ENCODE measurements around the gene RAP1B.
A peak's percentile ranks its signal among the peaks of the same experiment; 100 is the strongest.
"Not testable (repeated sequence)": the region's sequence is repeated elsewhere in the genome, so short reads cannot be mapped to it uniquely, and the experiment has no call there.

RAP1B gene

DNA sequence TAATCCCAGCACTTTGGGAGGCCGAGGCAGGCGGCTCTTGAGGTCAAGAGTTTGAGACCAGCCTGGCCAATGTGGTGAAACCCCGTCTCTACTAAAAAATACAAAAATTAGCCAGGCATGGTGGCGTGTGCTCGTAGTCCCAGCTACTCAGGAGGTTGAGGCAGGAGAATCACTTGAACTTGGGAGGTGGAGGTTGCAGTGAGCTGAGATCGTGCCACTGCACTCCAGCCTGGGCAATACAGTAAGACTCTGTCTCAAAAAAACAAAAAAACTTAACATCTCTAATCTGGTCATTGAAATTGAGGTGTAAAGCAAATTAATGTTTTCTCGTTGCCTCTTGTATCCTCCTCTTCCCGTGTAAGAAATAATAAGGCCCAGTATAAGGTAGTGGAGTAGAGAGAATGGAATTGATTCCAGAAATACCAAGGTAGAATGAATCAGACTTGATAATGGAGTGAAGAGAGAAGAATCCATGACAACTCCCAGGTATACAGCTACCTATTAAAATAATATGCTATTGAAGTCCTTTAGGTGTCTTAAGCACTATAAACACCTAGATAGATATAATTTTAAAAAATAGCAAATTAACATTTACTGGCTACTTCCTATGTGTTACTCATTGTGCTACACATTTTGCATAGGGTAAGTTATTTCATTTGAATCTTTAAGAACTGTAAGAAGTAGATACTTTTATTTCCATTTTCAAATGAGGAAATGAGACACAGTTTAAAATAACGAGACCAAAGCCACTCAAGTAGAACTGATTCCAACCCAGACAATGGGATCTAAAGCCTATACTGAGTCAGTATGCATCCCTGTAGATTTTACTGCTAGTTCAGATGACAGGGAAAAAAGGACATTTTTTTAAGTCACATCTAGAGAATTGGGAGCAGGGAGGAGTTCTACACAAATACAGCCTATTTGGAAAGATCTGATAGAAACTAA is 23.2 kb downstream of the RAP1B start:
- no peak for DNase-seq (ENCODE audit: low read depth in 2 of 2)

DNA sequence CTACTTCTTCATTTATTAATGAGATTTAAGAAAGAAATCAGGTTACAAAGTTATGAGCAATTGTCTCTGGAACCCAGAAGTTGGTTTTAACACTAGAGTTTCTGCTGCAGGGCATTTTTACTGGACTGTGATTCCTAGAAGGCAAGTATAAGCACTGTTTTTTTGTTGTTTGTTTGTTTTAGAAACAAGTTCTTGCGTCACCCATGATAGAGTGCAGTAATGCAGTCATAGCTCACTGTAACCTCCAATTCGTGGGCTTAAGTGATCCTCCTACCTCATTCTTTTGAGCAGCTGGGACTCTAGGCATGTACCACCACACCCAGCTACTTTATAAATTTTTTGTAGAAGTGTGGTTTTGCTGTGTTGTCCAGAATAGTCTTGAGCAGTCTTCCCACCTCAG is 25.6 kb downstream of the RAP1B start:
- DNase-seq (ENCODE audit: low read depth in 2 of 2) = no peak

DNA sequence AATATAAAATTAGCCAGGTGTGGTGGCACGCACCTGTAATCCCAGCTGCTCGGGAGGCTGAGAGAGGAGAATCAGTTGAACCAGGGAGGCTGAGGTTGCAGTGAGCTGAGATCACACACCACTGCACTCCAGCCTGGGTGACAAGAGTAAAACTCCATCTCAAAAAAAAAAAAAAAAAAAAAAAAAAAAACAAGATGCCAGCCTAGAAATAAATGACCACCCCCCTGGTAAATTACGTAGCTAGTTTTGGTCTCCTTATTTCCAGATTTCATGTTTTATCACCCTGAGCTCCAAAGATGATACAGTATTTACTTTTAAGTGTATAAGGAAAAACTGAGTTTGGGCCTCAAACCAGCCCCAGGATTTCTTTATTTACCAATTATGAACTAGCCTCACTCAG is 26.7 kb downstream of the RAP1B start:
- DNase-seq (ENCODE audit: low read depth in 2 of 2) = not testable (repeated sequence)

DNA sequence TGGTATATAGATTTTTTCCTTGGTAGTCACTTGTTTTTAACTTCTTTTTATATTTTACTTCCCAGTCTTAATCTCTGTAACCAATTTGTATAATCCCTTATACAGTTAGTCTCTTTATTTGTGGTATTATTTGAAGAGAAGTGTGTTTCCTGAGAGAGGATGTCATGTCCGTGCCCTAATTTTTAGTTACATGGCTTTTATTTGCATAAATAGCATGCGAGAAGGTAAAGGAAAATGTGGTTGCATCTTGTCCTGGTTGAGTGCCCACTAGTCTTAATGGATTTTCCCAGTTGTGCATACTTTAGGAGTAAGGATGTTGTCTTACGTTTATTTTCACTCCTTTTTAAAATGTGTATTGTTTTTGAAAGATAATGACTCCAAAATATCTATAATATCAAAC is 27.5 kb downstream of the RAP1B start:
- no peak for DNase-seq (ENCODE audit: low read depth in 2 of 2)

DNA sequence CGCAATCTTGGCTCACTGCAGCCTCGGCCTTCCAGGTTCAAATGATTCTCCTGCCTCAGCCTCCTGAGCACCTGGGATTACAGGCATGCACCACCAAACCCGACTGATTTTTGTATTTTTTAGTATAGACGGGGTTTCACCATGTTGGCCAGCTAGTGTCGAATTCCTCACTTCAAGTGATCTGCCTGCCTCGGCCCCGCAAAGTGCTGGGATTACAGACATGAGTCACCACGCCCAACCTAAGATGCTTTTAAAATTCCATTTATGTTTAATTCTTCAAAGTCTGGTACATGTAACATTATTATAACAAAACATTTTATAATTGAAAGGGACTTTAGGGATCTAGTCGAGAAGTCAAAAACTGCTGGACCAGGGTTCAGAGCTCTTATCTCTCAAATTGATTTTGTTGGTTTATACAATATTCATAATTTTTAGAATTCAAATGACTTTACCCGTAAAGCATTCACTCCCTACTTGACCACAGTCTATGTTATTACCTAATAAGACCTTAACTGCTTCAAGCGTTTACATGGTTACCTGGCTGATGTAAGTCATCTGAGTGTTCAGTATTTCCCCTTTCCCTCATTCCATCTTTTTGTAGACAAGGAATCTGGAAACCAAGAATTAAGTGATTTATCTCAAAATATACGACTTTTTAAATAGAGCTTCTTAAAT is 28.2 kb downstream of the RAP1B start:
- no peak for DNase-seq (ENCODE audit: low read depth in 2 of 2)

DNA sequence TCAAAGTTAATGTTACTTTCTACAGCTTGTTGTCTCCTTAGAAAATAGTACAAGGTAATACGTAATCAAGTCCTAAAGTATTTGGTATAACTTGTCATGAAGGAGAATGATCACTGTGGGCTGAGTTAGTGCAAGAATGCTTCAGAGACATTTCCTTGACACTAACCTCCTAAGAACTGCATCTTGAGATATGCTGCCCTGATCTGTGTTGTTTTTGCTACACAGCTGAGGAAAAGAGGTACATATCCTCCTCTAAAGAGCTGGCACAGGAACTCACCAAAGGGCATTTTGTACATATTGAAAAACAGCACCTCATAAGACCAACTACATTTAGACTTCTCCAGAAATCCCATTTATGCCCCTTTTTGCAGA is 28.7 kb downstream of the RAP1B start:
- DNase-seq (ENCODE audit: low read depth in 2 of 2) = no peak

DNA sequence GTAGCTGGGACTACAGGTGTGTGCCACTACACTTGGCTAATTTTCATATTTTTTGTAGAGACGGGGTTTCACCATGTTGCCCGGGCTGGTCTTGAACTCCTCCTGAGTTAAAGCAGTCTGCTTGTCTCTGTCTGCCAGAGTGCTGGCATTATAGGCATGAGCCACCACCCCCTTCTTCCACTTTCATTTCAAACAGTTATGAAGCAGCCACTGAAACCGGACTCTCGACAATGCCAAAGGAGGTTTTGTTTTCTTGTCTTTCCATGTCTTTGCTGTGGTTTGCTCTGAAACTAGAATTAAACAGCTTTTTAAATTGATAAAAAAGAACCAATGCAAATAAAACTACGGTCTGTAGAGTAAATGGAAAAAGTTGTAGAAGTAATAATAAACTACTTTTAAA is 30.4 kb downstream of the RAP1B start:
- peak; percentile 21 to 30 for DNase-seq (ENCODE audit: low read depth in 2 of 2)

DNA sequence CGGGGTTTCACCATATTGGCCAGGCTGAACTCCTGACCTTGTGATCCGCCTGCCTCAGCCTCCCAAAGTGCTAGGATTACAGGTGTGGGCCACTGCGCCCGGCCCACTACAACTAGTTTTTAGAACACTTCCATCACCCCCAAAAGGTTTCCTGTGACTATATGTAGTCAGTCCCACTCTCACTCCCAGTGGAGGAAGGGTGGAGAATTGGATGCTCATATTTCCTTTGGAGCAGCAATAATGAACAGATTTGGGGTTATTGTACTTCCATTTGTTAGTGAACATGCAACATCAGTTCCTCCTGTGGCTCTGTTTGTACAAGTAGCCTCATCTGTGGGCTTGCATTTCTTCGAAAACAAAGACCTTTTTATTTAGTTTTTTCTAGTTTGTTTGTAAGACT is 35.8 kb downstream of the RAP1B start:
- no peak for DNase-seq (ENCODE audit: low read depth in 2 of 2)

DNA sequence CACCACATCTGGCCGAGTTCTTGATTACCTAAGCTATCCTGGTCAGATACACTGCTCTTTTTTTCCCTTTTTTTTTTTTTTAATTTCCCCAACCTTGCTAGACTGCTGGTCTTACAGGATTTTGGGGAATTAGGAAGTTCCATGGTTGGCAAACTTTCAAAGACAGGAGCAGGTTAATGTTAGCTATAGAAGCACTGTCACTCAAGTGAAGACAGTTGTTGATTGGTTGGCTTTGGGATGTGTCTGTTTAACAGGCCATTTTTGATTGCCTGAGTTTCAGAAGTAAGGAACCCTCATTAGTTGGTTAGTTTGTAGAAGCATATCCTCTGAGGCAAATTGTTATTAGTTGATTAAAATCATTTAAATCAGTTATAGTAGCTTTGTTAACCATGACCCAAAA is 36.8 kb downstream of the RAP1B start:
- no peak for DNase-seq (ENCODE audit: low read depth in 2 of 2)

DNA sequence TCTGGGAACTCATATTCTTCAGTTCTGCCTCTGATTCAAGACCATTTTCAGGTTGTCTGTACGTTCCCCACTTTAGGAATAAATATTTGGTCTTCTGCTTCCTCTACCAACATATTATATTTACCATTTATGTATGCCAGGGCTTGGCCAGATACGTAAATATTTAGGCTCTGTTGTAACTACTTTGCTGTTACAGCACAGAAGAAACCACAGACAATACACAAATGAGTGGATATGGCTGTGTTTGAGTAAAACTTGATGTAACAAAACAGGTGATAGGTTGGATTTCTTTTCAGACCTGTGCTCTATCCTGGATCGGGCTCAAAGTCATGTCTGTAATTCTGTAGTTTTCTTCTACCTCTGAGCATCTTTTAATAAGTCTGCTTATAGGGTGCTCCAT is 37.5 kb downstream of the RAP1B start:
- DNase-seq (ENCODE audit: low read depth in 2 of 2) = no peak

DNA sequence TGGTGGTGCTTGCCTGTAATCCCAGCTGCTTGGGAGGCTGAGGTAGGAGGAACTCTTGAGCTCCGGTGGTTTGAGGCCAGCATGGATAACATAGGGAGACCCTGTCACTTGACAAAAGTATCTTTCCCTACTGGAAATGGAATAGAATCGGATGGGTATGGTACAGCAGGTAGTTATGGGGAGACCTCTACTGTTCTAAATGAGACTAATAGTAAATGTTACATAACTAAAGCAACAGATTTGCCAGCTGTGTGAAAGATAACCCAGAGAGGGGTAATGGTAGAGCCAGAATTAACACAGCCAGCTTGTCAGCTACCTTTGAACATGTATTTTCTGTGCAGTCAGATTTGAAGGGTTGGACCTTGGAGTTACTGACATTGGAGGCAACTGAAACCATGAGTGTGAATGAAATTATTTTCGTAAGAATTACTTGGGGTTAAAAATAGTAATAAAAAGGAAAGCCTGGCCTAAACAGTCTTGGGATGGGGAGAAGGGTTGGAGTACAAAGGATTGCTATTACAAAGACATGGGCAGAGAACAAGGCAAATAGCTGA is 54.4 kb downstream of the RAP1B start:
- no peak for DNase-seq (ENCODE audit: low read depth in 2 of 2)

DNA sequence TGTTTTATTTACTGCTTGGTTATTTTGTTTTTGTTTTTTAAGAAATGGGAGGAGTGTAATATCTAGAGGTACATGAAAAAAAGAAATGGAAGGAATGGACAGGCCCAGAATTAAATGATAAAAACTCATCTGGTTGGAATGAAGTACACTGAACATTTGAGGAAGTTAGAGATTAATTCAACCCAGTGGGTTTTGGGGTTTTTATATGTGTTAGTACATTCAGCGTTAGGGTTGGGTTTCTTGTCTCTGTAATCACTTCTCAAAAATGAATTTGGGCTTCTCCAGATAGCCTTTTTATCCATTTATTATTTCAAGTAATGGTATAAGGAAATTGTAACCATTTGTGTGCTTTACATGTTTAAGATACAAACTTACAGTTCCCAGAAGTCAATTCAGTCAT is 56.6 kb downstream of the RAP1B start:
- DNase-seq (ENCODE audit: low read depth in 2 of 2) = no peak

DNA sequence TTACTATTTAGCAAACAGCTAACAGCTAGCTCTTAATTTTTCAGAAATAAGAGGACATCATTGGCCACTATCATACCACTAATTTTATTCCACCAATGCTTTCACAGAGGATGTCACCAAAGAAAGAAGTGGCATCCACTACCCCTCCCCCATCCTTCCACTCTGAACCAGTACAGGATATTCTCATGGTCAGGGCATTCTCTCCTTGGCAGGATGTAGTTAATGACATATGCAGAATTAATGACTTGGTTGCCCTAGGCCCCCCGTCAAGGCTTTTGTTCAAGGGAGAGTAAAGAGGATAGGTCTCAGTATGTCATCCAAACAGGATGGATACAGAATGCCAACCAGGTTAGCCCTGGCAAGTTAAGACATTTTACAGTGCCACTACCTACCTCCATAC is 57.2 kb downstream of the RAP1B start:
- no peak for DNase-seq (ENCODE audit: low read depth in 2 of 2)

DNA sequence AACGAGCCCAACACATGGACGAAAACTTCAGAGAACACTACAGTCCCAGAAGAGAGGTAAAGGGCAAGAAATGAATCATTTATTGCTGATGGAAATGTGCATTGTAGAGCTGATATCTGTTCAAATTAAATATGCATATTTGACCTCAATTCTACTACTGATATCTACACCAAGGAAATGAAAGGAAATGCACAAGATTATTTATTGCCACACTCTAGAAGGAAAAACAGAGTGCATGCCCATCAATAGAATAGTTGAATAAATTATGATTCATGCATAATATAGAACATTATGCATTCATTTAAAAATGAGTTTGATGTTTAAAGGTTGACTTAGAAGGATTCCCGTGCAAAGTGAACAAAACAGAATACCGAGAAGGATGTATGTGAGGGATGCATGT is 60.5 kb downstream of the RAP1B start:
- DNase-seq (ENCODE audit: low read depth in 2 of 2) = no peak

DNA sequence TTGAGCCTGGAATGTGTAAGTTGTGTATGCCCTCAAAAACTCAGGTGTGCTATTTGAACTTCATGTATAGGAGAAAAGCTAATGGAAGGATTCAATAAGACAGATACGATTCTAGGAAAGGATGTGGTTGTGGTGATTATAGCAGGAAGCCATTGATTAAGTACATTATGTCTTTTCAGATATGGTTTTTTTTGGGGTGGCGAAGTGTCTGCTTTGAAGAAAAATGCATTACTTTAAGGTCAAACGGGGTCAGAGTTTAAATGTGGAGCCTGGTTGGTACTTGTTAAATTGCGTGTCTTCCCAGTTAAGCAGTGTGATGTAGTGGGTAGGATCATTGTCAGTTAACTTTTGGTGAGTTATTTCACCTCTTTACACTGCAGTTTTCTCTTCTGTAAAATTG is 63.1 kb downstream of the RAP1B start:
- no peak for DNase-seq (ENCODE audit: low read depth in 2 of 2)

DNA sequence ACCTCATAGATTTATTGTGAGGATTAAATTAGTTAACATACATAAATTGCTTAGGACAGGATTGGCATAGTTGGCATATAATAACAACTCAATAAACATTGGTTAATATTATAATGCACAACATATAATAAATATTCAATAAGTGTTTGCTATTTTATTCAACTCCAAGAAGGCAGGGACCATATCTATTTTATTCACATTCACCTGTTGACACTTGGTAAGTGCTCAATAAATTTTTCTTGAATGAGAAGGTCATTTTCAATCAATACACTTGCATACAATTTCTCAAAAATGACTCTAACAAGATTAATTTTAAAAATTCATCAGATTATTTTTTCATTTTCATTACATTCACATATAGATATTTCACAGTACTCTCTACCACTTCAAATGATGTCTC is 63.7 kb downstream of the RAP1B start:
- no peak for DNase-seq (ENCODE audit: low read depth in 2 of 2)

DNA sequence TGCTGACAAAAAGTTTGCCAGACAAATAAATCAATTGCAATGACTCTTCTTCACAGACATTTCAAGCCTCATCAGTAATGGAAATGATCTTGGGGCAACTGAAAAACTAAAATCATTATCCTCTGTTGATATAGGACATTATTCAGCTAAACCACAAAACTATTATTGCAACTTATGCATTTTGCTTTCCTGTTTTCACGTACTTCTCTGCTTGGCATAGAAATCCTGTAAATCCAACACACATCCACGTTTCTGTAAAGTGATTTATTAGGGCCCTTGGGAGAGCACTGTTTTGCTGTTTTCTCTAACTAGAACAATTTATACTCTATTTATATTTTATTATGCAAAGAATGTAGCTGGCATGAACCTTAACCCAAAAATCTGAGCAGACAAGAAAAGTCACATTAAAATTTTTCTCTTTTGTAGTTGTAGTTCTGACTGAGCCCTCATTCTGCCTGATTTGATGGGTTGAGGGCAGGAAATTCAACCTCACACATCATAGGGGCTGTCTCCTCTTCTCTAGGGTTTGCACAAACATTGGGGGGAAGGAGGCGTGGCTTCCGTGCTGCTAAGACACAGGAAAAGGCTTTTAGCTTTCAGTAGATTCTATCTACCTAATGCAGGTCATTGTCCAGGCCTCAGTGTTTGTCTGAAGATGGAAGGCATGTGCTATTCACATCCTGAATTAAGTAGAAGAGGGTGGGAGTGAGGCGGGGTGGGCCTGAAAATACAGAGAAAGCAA is 64.6 kb downstream of the RAP1B start:
- peak; percentile 9 to 44 for DNase-seq (ENCODE audit: low read depth in 2 of 2)

DNA sequence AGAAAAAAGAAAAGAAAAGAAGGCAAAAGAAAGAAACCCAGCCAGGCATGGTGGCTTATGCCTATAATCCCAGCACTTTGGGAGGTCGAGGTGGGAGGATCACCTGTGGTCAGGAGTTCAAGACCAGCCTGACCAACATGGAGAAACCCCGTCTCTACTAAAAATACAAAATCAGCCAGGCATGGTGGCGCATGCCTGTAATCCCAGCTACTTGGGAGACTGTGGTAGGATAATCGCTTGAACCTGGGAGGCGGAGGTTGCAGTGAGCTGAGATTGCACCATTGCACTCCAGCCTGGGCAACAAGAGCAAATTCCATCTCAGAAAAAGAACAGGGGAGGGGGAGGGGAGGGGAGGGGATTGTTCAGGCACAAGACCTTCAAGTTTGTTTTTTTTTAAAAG is 66.2 kb downstream of the RAP1B start:
- DNase-seq (ENCODE audit: low read depth in 2 of 2) = not testable (repeated sequence)

DNA sequence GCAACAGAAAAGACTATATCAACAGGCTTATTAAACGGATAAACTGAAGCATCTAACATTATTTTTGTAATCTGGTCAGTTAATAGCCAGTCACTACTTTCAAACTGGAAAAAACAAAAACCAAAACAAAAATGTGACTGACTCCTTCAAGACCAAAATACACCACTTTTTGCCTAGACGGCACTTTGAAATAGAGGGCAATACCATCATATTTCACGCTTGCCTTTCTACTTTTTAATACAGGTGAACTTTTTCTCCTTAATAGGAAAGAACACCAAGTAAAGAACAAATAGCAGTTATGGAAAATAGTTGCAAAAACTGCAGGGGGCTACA is 75.5 kb downstream of the RAP1B start:
- DNase-seq (ENCODE audit: low read depth in 2 of 2) = no peak

DNA sequence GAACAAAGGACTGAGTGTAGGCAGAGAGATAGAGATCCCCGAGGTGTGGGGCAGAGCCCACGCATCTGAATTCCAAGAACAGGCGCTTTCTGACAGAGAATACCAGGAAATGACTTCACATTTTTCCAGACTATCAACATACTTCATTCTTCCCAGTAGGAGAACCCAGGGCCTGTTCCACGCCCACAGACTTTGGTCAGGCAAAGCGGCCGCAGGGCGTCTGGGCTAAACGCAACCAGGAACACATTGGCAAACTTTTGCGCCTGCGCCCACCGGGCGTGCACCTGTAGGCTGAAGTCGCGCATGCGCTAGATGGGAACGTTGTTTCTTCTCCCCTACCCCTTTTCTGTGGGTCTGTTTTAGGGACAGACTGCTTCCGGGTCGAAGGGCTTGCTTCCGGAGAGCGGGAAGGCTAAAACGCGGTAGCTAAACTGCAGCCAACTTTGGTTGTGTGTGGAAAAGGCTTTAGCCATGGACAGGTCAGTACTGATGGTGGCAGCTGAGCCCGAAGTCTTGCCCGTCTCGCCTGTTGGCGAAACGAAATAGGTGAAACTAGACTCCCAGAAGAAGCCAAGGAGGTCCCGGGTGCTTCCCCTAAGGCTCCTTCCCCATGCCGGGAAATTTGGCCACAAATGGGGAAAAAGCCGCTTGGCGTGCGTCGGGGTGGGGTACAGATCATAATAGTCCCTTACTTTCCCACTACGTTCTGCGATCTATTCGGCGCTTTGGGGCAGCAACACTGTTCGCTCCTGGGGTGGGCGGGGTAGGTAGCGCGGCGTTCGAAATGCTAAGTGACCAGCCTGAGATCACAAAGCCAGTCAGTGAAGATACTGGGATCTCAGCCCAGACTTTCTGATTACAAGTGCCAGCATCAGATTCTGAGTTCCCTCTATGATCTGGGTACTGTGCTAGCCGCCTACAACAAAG is 76.2 kb downstream of the RAP1B start, which contains the start of gene NUP107:
NUP107 (plus strand) TSS at position 384 of the 927 bp plus-strand sequence; CDS start at position 472, 88 bp downstream.
- DNase-seq (ENCODE audit: low read depth in 2 of 2) = peak; percentile 94 to 95

DNA sequence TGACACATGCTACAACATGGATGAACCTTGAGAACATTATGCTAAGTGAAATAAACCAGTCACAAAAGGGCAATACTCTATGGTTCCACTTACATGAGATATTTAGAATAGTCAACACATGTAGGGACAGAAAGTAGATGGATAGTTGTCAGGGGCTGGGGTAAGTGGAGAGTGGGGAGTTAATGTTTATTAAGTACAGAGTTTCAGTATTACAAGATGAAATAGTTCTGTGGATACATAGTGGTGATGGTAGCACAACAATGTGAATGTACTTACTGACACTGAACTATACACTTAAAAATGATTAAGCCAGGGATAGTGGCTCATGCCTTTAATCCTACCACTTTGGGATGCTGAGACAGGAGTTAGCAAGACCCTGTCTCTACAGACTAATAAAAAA is 84.8 kb downstream of the RAP1B start:
- DNase-seq (ENCODE audit: low read depth in 2 of 2) = no peak
